GM12873 (cell line): ENCODE measurements around the gene ITCH.

Source experiments
- TF ChIP-seq, protein P1 (sequence below): IDR thresholded peaks from 2 replicates; pipeline ENCODE4 v1.5.1; 2012; ENCODE audit warnings: low read depth, mild to moderate bottlenecking, moderate library complexity, low read length, control low read depth; ENCODE audit not compliant: insufficient read depth; ENCODE audit errors: missing control alignments

ITCH gene

DNA sequence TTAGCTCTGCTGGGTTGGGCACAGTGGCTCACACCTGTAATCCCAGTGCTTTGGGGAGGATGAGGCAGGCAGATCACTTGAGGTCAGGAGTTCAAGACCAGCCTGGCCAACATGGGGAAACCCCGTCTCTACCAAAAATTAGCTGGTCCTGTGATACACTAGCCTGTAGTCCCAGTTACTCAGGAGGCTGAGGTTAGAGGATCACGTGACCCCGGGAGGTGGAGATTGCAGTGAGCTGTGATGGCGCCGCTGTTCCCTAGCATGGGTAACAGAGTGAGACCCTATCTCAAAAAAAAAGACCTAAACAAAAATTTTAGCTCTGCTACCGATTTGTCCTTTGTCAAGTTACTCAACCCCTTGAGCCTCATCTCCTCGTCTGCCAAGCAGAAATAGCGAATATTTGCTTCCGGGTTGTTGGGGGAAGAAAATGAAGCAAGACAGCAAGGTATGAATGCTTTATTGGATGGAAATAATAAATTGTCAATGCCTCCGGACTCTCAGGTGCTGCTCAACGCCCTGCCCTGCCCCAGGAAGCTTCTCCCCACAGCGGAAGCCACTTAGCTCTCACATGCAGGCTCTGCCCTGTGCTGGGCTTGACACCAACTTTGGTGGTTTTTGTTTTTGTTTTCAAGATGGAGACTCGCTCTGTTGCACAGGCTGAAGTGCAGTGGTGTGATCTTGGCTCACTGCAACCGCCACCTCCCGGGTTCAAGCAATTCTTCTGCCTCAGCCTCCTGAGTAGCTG is 24.9 kb upstream of the ITCH start:
- TF ChIP-seq, protein P1, sequence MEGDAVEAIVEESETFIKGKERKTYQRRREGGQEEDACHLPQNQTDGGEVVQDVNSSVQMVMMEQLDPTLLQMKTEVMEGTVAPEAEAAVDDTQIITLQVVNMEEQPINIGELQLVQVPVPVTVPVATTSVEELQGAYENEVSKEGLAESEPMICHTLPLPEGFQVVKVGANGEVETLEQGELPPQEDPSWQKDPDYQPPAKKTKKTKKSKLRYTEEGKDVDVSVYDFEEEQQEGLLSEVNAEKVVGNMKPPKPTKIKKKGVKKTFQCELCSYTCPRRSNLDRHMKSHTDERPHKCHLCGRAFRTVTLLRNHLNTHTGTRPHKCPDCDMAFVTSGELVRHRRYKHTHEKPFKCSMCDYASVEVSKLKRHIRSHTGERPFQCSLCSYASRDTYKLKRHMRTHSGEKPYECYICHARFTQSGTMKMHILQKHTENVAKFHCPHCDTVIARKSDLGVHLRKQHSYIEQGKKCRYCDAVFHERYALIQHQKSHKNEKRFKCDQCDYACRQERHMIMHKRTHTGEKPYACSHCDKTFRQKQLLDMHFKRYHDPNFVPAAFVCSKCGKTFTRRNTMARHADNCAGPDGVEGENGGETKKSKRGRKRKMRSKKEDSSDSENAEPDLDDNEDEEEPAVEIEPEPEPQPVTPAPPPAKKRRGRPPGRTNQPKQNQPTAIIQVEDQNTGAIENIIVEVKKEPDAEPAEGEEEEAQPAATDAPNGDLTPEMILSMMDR: no peak

DNA sequence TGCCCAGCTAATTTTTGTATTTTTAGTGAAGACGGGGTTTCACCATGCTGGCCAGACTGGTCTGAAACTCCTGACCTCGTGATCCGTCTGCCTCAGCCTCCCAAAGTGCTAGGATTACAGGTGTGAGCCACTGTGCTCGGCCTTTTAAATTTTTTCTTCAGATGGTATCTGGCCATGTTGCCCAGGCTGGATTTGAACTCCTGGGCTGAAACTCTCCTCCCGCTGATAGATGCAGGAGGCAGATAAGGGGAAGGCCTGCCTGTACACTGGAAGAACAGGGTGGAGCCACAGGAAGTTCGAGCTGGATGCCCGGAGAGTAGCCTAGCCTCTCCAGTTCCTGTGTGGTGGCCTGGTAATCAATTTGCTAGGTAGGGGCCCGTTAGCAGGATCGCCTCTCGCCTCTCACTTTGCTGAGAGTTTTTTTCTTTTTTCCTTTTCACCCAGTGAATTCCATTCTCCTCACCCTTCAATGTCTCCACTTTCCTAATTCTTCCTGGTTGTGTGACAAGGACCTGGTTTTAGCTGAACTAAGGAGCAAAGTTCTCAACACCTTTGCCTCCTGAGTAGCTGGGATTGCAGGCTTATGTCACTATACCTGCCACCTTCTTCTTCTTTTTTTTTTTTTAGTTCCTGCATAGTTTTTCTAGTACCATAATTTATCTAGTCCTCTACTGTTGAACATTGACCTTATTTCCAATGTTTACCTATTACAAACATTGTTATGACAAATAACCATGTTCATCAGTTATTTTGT is 19.4 kb upstream of the ITCH start:
- TF ChIP-seq, protein P1: no peak

DNA sequence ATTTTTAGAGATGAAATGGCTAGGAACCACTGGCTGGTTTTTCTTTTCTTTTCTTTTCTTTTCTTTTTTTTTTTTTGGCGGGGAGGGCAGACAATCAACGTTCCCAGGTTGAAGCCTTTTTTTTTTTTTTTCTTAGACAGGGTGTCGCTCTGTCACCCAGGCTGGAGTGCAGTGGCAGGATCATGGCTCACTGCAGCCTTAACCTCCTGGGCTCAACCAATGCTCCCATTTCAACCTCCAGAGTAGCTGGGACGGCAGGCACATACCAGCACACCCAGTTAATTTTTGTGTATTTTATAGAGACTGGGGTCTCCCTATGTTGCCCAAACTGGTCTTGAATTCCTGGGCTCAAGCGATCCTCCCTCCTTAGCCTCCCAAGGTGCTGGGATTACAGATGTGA is 18.8 kb upstream of the ITCH start:
- TF ChIP-seq, protein P1: no peak

DNA sequence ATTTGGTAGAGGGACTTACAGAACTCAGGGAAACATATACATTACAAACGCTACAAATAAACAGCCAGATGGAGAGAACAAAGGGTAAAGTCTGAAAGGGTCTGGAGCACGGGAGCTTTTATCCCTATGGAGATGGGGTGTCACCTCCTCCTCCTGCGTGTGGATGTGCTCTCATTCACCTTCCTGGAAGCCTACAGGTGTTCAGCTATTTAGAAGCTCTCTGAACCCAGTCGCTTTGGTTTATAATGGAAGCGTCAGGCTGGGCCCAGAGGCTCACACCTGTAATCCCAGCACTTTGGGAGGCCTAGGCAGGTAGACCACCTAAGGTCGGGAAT is 17.7 kb upstream of the ITCH start:
- TF ChIP-seq, protein P1: no peak

DNA sequence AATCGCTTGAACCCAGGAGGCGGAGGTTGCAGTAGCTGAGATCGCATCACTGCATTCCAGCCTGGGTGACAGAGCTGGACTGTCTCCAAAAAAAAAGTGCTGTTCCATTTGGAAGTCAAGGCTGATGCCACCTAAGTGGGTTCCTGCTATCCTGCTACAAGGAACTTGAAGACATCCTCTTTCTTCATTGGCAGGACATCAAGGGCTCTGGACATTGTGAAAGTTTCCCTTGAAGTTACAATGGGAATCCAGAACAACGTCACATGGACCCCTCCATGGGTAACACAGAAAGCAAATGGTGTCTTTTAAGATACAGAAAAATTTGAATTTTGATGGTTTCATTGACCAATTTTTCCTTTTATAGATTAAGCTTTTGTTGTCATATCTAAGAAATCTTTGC is 15.5 kb upstream of the ITCH start:
- TF ChIP-seq, protein P1: no peak

DNA sequence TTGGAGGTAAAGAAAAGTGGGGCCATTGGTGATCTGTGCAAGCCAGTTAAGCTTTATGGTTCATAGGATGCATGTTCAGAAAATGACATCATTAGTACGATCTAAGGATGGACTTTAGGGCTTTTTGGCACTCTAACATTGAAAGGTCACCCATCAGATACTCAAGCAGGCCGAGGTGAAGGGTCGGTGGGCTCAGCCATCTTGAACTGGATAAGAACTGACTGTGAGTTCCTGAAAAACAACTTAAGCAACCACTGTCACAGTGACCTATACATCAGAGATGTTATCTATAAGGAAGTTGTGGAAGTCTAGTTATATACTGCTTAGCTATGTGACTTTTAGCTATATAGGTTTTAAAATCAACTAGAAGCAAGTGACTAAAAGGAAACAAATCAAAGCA is 13.0 kb upstream of the ITCH start:
- TF ChIP-seq, protein P1: no peak

DNA sequence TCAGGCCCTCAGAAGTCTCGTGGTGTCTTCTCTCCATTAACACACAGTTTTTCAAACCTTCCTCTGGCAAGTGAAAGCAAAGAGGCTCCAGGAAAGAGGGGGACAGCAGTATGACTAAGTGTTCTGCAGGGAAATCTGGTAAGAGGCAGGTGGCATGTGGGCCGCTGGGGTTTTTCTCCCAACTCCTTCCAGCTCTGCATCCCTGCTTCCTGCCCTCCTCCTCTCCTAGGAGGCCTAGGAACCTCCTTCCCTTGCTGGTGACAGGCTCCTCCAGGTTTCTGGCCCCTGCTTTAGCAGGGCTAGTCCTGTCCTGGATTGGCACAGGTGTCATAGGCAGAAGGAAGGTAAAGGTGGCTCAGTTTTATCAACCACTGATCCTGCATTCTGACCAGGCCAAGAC is 7.6 kb upstream of the ITCH start:
- TF ChIP-seq, protein P1: no peak
